ENCODE results near the gene STXBP6.

- TF ChIP-seq MAX (IDR thresholded peaks at IDR 0.05) = no peak
- no peak for TF ChIP-seq CTCF (IDR thresholded peaks at IDR 0.05 in 2 of 3, conservative IDR thresholded peaks at IDR 0.05 in 1 of 3; ENCODE audit: borderline replicate concordance in 1 of 3, insufficient read depth in 1 of 3, low read depth in 2 of 3, low read length in 2 of 3)
- no peak for TF ChIP-seq RAD21 (IDR thresholded peaks at IDR 0.05; ENCODE audit: low read depth)
- TF ChIP-seq POLR2AphosphoS5 (IDR thresholded peaks at IDR 0.05; ENCODE audit: low read depth, low read length) = no peak
- TF ChIP-seq REST (IDR thresholded peaks at IDR 0.05; ENCODE audit: low read depth) = no peak
- TF ChIP-seq ZNF274 (IDR thresholded peaks at IDR 0.05; ENCODE audit: low read depth, low read length) = no peak
- TF ChIP-seq EZH2 (IDR thresholded peaks at IDR 0.05) = no peak
- TF ChIP-seq FOSL1 (IDR thresholded peaks at IDR 0.05; ENCODE audit: low read depth) = no peak
- TF ChIP-seq POLR2A (IDR thresholded peaks at IDR 0.05; ENCODE audit: borderline replicate concordance, extremely low read depth, insufficient read depth, insufficient read length) = no peak
- TF ChIP-seq ZFX (IDR thresholded peaks at IDR 0.05) = no peak
Measured at GRCh38 chr14:24948261-24948847, 101.6 kb downstream of the STXBP6 start.

All from HCT116 (cell line).